K562 (cell line): ENCODE measurements around the gene LYPD6B.

Experiments
- EP300 ChIP-seq: IDR thresholded peaks from 2 replicates; pipeline ENCODE4 v1.6.1; 2012; ENCODE audit warnings: low read length, improper control_type of control experiment
- FOXJ3 ChIP-seq: sonication (generic); formaldehyde crosslinking; IDR thresholded peaks from 2 replicates; pipeline ENCODE4 v1.4.0; 2020; ENCODE audit warnings: mild to moderate bottlenecking, missing genetic modification reagents
- HNRNPUL1 ChIP-seq: fragments of 200-400 bp; formaldehyde crosslinking; IDR thresholded peaks from 2 replicates; pipeline ENCODE4 v1.6.1; 2017; ENCODE audit warnings: low read length
- KDM1A ChIP-seq, 2 experiments: fragments of 450-650 bp; IDR thresholded peaks; 2 replicates each; pipeline ENCODE4 v1.6.1; 2016; ENCODE audit warnings: mild to moderate bottlenecking in 2 of 2
- KHSRP ChIP-seq: fragments of 450-650 bp; IDR thresholded peaks from 2 replicates; pipeline ENCODE4 v1.6.1; 2017
- KLF16 ChIP-seq: IDR thresholded peaks from 2 replicates; pipeline ENCODE4 v1.6.1; 2016; ENCODE audit warnings: antibody characterized with exemption
- POLR2A ChIP-seq: fragments of 450-650 bp; conservative IDR thresholded peaks from 2 replicates; pipeline ENCODE4 v1.6.1; 2016
- RBFOX2 ChIP-seq: fragments of 200-400 bp; formaldehyde crosslinking; IDR thresholded peaks from 2 replicates; pipeline ENCODE4 v1.6.1; 2017; ENCODE audit warnings: low read depth, mild to moderate bottlenecking, low read length, moderate library complexity
- REST ChIP-seq, 2 experiments: fragments of 450-650 bp; formaldehyde crosslinking in 1 of 2; IDR thresholded peaks; 2 replicates each; pipeline versions ENCODE4 v1.4.0 to v1.6.1; 2014 to 2020; ENCODE audit warnings: mild to moderate bottlenecking in 2 of 2, borderline replicate concordance in 1 of 2, low read depth in 1 of 2
- SIX5 ChIP-seq, 2 experiments: IDR thresholded peaks; 2 replicates each; pipeline ENCODE4 v1.6.1; 2011; ENCODE audit warnings: low read length in 2 of 2, borderline replicate concordance in 1 of 2, low read depth in 1 of 2, mild to moderate bottlenecking in 1 of 2, moderate library complexity in 1 of 2; ENCODE audit not compliant: insufficient read depth in 1 of 2
- TSHZ1 ChIP-seq: fragments of 250-450 bp; sonication (Bioruptor Pico); IDR thresholded peaks from 2 replicates; pipeline ENCODE4 v1.4.0; 2020; ENCODE audit warnings: mild to moderate bottlenecking, moderate library complexity
- ZBTB26 ChIP-seq: fragments of 450-650 bp; formaldehyde crosslinking; IDR thresholded peaks from 2 replicates; pipeline ENCODE4 v1.4.0; 2022; ENCODE audit warnings: missing genetic modification characterization
- ZNF274 ChIP-seq: IDR thresholded peaks from 2 replicates; pipeline ENCODE4 v1.6.1; 2011; ENCODE audit warnings: low read depth, mild to moderate bottlenecking, low read length, moderate library complexity, borderline replicate concordance
- ZNF561 ChIP-seq: fragments of 450-650 bp; formaldehyde crosslinking; conservative IDR thresholded peaks from 2 replicates; pipeline ENCODE4 v1.4.0; 2020; ENCODE audit warnings: mild to moderate bottlenecking, moderate library complexity

GRCh38 chr2:149028377-149028776 is 10.1 kb upstream of the LYPD6B start:
- TF ChIP-seq RBFOX2: no peak
- TF ChIP-seq EP300: no peak
- TF ChIP-seq FOXJ3 (CRISPR knock-in tag): no peak
- no peak for TF ChIP-seq REST (IDR thresholded peaks at IDR 0.05; ENCODE audit: borderline replicate concordance)
- no peak for TF ChIP-seq REST (CRISPR knock-in tag; IDR thresholded peaks at IDR 0.05; ENCODE audit: low read depth)
- no peak for TF ChIP-seq KDM1A (IDR thresholded peaks at IDR 0.05)
- no peak for TF ChIP-seq TSHZ1 (CRISPR knock-in tag)
- no peak for TF ChIP-seq POLR2A
- no peak for TF ChIP-seq ZNF561 (CRISPR knock-in tag)
- no peak for TF ChIP-seq SIX5 (IDR thresholded peaks at IDR 0.05; ENCODE audit: borderline replicate concordance in 1 of 2, insufficient read depth in 1 of 2, low read depth in 1 of 2, low read length in 2 of 2)
- TF ChIP-seq ZBTB26: no peak
- no peak for TF ChIP-seq KLF16
- no peak for TF ChIP-seq HNRNPUL1
- TF ChIP-seq ZNF274: no peak
- TF ChIP-seq KHSRP: no peak
